ENCODE measurements around the gene CNKSR2.

- TF ChIP-seq CTCF (IDR thresholded peaks at IDR 0.05; ENCODE audit: low read depth, low read length) (no peak), EZH2phosphoT487 (IDR thresholded peaks at IDR 0.05; ENCODE audit: low read depth) (no peak)
Observed at GRCh38 chrX:21674430-21675186, 300.4 kb downstream of the CNKSR2 start.

Data from OCI-LY3 (cell line).